GM19023 (cell line): ENCODE data around the gene ASIC2.

Source experiments
- ATAC-seq: cut with Tn5 transposase; IDR thresholded peaks from one replicate; pipeline ENCODE4 v1.9.1; 2021; ENCODE audit warnings: mild to moderate bottlenecking, moderate library complexity; ENCODE audit not compliant: unreplicated experiment

The ASIC2 gene

DNA sequence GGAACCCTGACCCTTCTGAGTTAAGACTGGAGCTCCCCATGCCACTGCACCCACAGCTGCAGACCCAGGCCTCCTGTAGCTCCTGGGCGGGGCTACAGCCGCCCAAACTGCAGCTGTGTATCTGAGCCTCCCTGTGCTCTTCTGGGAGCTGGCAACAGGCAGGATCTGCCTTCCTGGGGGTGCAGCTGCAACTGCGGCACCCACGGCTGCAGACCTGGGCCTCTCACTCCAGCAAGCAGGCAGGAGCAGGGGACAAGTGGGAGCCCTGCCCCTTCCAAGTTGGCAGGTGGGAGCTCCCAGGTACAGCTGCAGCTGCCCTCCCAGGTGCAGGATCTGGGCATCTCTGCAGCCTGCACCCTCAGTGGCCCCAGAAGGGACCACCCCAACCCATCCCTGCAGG, 259.9 kb downstream of the ASIC2 start:
- no peak for ATAC-seq

DNA sequence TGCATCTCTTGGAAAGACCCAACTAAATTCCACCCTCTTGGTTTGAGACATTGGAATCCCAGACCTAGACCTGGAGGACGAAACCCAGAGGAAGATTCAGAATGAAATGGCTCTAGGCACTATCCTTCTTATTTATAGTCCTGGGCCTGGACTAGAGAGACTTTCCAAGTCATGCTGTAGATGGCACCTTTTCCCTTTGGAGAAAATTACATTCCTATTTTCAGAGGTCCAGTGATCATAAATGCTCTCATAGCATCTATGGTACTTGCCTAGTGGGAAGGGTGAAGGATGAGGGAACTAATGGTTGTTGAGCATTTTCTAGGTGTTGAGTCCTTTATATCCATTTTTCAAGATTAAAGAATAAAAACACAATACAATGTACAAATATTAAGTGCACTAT, 264.3 kb downstream of the ASIC2 start:
- no peak for ATAC-seq

DNA sequence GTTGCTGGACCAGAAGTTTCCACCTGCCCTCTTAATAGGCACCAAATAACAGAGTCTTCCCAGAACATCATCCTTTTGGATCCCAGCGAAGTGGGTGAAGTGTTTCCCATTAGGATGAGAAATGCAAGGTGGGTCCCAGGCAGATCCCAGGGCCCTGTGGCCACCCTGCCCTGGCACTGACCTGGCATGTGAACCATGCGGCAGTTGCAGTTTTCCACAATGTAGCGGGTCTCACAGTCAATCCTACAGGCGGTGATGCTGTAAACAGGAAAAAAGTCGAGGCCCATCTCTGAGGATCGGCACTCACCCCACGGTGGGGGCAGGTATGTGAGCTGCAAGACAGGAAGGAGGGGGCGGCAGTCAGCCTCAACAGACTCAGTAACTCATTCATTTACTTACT, 265.0 kb downstream of the ASIC2 start:
- ATAC-seq: no peak

DNA sequence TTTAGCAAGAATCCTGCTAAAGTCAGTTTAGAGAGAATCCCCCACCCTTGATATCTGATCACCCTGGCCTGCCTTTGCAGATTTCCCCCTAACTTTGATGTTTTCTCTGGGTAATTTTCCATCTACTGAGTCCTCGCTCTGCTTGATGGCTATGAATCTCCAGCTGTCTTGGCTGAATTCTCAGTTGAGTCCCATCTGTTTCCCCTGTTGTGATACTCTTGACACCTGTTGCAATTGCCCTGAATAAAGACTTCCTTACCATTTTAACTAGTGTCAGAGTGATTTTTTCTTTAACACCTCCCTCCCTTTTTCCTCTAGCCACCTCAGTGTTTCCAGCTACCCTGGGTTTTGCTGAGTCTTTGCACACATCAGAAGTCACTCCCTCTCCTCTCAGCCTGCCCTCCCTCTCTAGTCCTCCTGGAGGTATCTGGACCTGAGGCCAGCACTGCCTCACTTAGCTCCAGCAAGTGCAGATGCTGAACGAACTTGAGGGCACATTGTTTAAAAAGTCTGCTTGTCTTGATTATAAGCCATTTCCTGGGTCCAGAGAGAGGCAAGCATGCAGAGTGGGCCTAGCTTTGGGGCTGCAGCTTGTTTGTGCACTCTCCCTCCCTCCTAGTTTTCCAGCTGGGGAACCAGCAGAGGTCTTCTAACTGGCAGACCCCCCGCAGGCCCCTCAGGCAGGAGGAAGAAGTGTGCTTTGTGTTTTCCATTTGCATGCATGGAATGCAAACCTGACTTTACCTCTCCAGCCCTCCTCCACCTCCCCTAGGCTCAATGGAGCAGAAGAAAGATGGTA, 268.2 kb downstream of the ASIC2 start:
- ATAC-seq: no peak

DNA sequence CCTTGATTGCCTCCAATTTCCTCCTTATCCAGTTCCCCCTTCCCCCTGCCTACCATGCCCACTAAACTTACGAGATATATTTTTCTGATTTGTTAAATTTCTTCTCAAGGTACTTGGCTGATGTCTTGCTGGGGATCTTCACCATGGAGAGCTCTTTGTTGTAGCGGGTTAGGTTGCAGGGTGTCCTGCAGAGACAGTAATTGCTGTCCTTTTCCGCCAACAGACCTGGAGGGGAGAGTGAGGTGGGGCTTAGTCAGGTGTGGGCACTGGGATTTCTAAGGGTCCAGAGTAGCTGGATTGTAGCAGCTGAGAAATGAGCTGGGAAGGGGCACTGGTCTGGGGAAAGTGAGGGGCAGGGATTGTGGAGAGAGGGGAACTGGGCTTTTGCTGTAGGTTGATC, 269.3 kb downstream of the ASIC2 start:
- no peak for ATAC-seq

DNA sequence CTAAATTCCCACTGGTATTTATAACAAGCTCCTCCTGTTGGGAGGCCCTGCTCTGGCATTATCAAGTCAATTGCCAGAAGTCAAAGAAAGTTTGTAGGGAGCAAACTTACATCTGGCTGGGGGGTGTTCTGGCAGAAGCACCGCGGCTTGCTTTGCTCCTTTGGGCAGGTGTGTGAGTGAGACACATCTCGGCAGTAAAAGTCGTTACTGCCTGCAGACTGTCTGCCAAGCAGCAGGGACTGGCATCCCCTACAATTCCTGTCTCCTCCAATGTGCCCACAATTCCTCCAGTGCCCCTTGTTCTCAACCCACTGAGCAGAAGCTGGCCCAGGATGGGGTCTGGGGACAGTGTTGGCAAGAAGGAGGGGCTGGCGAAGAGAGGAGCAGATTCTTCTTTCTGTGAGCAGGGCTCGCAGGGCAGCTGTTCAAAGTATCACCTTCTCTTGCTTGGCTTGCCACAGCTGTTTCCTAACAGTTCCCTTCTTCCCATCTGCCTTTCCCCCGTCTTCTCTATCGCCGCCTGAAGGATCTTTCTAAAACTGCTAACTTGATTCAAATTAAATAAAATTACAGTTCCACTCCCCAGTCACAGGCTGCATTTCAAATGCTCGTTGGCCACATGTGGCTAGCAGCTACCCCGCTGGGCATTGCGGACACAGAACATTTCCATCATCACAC, 271.2 kb downstream of the ASIC2 start:
- no peak for ATAC-seq

DNA sequence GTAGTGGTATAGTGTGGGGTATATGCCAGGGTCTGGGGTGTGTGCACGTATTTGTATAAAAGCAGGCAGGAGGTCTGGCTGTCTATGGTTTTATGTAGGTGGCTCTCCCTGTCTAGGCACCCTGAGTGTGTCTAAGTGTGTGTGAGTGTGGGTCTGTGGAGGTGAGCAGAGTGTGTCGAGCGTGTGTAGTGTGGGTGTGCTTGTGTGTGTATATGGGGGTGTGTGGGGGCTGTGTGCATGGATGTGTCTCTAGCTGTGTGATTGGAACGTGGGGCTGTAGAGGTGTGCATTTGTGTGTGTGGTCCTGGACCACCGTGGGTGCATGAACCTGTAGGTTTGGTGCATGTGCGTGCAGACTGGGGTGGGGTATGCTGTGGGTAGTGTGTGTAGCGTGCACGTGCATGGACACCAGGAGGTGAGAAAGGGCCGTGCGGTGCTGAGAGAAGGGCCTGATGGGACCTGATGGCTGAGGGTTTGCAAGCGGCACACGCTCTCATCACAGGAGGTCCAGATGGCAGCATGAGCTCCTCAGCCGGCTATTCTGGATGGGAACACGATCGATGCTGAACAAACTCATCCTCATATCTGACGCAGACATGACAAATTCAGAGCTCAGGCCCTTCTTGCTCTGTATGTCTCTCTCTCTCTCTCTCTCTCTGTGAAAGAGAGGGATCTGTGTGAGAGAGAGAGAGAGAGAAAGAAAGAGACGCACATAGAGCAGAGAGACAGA, 273.8 kb downstream of the ASIC2 start:
- ATAC-seq: no peak

DNA sequence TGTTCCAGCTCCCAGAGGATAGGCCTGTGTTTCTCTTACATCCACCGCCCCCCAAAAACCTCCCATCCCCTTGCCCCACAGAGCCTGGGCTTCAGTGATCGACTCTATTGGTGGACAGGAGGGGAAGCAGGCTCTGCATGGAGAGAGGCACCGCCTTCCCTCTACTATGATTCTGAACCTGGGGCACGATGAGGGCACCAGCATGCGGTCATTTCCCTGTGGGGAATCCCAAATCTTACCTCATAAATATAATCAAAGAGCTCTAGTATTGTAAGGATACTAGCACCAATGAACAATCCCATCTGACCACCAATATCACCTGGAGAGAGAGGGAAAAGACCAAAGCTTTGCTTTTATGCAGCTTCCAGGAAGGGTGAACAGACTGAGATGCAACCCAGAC, 275.7 kb downstream of the ASIC2 start:
- ATAC-seq: no peak

DNA sequence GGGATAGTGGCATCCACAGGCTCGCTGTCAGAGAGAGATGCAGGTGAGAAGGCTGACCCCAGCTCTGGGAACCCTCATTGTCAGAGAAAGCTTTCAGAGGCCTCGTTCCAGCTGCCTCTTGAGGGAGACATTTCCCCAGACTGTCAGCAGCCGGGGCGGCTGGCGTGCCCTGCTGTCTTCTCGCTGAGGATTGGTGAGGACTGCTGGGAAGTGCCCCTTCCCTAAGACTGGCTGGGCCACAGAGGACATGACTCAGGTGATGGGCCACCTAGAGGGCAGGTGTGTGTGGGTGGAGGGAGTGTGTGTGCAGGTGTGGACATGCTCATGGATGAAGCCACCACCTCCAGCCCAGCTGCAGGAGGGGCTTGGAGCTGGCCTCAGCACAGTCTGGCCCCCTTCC, 276.2 kb downstream of the ASIC2 start:
- no peak for ATAC-seq

DNA sequence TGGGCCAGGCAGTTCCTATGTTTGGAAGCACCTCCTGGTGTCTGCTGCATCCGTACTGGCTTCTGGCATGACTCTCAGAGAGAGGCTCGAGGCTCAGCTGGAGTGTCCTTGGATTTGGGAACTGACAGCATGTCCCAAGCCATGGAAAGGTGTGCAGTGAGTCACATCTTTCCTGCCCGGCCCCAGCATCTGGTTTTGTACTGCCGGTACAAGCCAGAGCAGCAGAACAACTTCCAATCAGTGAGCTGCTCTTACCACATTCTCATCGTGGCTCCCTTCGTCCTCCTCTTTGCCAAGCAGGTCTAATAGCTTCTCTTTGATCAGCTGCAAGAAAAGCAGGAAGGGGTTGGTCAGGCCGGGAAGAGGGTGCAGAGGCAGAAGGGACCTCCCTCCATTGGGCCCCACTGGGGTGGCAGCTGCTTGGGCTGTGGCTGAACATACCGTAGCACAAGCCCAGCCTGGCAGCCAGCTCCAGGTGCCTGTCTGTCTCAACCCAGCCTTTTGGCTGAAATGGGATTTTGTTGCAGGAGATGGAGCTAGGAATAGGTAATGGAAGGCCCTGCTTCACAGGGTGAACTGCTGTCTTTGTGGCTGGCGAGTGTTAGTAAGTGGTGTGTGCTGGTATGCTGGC, 277.3 kb downstream of the ASIC2 start:
- ATAC-seq: no peak

DNA sequence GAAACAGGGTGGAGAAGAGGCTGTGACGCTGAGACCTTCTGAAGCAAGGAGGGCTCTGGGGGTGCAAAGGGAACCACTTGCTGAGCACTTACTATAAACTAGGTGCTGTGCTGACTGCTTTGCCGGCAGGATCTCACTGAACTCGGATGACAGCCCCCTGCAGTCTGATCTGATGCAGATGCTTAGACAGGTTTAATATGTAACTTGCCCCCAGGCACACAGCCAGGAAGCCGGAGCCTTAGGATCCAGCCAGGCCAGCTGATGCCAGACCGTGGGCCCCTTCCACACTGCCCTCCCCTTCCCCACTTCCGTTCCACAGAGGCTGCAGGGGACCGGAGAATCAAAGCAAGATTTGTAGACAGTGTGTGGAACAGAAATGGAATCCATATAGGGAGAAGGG, 278.3 kb downstream of the ASIC2 start:
- ATAC-seq: no peak

DNA sequence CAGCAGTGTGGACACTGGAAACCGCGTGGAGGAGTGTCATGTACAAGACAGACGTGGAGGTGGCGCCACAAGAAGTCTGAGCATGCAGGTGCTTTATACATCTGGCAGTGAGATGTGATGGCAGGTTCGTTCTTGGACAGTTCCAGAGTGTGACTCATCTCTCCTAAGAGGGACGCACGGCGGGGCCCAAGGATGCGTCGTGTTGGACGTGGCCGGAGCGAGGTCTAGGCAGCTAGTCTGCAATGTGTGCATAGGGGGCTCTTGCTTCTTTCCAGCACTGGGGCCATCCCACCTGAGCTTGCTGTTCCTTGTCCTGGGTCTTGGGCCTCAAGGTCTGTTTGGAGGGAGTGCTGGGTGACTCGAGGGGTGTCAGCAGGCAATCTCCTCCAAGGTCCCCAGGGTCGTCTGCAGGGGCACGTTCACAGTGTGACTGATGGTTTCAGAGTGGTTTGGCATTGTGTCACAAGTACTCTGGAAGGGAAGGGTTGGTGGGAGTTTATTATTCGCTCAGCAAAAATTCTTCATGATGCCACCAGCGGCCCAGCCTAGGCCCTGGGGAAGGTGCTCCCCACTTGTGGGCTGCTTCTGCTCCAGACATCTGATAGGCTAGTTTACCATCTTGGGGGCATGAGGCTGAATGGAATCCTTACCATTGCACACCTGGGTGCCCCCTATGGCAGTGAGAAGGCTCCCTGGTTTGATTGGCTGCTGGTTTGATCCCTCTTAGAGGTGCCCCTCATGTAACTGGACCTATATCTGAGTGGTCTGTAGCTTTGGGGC, 279.3 kb downstream of the ASIC2 start:
- no peak for ATAC-seq

DNA sequence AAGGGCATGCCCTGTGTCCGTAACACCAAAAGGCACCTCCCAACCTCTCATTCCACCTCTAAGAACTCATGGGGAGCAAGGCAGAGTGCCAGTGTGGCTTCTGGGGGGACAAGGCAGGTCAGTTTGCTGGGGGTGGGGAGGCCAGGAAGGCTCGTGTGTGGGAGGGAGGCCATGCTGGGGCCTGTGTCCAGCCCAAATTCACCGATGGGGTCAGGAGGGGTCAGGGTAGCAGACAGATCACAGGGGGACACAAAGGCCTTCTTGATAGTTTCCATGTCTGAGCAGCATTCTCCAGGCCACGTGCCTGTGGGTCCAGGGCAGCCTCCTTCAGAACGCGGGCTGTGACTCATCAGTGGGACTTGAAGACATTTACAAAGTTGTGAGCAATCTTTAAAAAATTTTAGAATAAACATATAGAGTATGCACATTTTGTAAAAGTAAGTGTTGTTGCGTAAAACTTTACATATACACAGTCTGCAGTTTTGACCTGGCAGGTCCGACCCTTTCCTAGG, 280.5 kb downstream of the ASIC2 start:
- ATAC-seq: no peak

DNA sequence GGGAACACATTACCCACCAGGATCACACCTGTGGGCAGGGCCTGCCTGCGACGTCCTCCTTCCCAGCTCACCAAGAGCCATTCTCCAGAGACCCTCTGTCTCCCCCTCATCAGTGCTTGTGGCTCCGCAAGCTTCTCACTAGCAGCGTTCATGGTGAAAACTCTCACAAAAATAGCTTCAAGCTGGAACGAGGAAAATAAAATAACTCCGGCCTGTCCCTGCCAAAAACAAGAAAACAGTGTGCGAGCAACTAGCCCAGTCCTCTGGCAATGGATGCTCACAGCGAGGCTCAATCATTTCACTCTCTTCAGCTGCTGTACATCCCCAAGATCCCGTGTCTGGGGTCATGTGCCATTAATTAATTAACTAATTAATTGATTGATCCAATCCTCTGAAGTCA, 283.5 kb downstream of the ASIC2 start:
- ATAC-seq: no peak

DNA sequence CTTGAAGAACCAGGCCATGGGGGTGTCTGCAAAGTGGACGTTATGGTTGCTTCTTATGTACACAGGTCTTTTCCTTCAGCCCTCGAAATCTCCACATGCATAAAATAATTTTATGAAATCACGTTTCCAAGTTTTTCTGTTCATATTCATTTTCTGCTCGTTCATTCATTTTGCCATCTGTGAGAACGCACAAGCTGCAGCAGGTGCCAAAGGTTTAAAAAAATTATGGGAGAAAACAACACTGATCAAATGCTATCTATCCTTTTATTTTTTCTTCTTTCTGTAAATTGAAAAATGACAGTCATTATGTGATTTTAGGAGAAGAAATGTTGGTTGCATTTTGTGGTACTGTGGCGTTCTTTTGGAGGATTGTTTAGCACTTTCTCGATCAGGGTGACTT, 285.9 kb downstream of the ASIC2 start:
- no peak for ATAC-seq

DNA sequence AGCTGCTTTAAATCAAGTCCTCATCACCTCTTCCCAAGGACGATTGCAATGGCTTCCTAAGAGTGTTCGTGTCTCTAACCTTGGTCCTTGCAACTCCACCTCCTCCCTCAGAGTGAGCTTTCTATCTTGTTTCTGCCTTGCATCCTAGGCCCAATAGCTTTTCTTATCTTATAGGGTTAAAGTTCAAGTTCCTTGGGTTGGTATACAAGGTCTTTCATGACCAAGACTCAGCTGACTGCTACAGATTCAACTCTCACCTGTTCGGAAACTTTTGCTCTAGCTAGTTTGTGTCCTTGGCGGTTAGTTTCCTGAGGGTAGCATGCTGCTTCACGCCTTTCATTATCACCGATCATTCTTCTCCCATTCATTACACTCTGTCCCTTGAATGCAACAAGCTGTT, 290.8 kb downstream of the ASIC2 start:
- ATAC-seq: no peak

DNA sequence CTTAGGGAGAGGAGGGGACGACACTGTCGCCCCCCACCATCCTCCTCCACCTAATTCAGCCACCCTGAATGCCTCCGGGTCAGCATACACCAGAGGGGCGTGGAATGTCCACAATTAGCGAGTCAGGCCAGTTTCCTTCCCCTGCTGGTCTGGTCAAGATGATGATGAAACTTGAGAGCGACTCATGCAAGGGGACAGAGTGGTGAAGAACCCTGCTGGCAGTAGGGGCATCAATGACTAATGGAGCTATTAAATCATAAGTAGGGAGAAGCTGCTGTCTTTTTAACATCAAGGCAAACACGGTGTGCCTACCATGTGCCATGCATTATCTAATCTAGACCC, 294.2 kb downstream of the ASIC2 start:
- ATAC-seq: no peak

DNA sequence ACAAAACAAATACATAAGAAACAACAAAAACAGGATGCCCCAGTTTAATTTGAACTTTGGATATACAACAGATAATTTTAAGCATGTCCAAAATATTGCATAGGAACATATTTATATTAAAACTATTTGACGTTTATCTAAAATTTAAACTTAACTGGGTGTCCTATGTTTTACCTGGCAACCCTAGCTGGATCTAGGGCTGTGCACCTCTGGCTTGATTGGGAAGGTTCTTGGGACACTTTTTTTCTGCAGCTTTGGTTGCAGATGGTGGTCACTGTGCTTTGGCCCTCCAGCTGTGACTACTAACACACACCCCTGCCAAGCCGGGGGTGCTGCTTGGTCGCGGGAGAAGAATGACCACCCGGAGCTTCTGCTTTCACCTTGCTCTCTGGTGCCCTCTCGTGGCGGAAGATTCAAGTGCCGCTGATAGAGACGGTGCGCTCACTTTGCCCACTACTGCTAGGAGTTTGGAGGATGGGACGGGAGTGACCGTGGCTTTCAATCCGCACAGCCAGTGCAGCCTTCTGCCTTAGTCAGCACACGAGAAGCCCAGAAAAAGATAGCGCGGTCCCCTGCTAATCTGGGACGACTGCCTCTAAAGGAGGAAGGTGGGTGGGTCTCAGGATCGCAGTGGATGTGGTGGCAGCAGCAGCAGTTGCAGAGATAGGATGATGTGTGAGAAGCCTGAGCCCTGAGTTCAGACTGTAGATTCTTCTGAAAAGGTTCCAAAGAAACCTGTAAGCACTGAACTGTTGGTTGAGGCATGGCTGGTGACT, 294.8 kb downstream of the ASIC2 start:
- no peak for ATAC-seq

DNA sequence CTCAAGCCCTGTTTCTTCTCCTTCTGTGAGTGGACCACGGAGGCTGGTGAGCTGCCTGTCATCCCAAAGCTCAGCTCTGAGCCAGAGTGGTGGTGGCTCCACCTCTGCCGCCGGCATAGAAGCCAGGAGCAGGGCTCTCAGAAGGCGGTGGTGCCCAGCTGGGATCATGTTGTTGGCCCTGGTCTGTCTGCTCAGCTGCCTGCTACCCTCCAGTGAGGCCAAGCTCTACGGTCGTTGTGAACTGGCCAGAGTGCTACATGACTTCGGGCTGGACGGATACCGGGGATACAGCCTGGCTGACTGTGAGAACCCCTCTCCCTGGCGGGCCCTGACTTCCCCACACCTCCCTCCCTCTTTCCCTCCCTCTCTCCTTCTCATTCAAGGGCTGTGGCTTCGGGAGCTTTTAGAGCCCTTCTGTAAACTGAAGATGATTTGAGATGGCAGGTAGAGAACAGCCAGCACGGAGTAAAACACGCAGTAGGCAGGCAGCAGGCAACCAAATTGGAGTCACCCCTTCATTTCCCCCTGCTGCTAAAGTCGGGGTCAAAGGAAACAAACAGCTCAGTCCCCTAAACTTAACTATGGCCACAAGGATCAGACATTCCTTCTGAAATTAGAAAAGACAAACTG, 297.6 kb downstream of the ASIC2 start:
- ATAC-seq: no peak
